ENCODE measurements around the gene HSP90AB1.

DNA sequence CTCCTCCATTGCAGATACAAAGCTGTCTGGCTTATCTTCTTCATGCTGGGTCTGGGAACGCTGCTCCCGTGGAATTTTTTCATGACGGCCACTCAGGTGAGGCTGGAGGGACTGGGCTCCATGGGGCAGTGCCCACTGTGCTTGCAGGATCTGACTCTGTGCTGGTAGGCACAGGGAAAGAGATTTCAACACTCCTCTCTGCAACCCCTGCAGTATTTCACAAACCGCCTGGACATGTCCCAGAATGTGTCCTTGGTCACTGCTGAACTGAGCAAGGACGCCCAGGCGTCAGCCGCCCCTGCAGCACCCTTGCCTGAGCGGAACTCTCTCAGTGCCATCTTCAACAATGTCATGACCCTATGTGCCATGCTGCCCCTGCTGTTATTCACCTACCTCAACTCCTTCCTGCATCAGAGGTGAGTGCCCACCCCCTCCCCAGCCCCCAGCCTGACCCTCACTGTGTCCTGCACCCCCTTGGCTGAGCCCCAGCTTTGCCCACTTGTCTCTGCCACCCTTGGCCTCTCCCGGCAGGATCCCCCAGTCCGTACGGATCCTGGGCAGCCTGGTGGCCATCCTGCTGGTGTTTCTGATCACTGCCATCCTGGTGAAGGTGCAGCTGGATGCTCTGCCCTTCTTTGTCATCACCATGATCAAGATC lies 17.4 kb upstream of the HSP90AB1 start:
- TF ChIP-seq, protein P1, sequence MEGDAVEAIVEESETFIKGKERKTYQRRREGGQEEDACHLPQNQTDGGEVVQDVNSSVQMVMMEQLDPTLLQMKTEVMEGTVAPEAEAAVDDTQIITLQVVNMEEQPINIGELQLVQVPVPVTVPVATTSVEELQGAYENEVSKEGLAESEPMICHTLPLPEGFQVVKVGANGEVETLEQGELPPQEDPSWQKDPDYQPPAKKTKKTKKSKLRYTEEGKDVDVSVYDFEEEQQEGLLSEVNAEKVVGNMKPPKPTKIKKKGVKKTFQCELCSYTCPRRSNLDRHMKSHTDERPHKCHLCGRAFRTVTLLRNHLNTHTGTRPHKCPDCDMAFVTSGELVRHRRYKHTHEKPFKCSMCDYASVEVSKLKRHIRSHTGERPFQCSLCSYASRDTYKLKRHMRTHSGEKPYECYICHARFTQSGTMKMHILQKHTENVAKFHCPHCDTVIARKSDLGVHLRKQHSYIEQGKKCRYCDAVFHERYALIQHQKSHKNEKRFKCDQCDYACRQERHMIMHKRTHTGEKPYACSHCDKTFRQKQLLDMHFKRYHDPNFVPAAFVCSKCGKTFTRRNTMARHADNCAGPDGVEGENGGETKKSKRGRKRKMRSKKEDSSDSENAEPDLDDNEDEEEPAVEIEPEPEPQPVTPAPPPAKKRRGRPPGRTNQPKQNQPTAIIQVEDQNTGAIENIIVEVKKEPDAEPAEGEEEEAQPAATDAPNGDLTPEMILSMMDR (IDR thresholded peaks at IDR 0.05) = no peak
- no peak for TF ChIP-seq POLR2A (IDR thresholded peaks at IDR 0.05)
